Measurements from ENCODE around the gene DHX9.
A peak's percentile ranks its signal among the peaks of the same experiment; 100 is the strongest.

Gene DHX9

DNA sequence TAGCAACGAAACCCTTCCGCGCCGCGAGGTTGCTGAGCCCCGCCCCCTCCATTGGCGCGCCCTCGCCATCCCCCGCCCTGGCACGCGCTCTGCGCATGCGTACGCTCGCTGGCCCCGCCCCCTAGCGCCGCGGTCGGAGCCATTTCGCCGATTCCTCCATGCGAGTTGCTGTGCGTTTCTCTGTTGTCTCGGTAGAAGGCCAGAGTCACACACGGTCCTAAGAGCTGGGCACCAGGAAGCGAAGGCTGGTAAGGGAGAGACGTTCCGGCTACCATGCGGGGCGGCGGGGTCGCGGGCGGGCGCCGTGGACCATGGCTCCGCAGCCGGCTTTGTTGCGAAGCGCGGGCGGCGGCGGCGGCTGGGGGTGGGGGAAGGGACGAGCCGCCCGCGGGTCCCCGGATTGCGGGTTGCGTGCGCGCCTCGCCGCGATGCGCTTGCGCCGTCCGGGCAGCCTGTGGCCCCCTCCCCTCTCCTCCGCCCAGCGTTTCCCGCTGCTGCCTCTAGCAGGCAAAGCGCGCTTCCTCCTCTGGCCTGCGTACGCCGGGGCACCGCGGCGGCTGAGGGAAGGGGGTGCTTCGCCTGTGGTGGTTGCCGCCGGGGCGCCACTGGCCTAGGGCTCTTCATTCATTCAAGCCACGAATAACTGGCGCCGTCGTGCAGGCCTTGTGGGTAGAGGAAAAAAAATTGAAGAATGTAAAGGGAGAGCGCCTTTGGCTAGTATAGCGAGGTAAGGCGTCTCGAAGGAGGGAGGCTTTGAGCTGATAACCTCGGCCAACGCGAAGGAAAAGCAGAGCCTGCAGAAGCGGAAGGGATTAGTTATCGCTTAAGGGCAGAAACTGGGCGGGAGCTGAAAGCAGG lies at the start of gene DHX9:
Gene DHX9, plus strand, starts transcription at position 139 of the 858 bp plus-strand sequence. CDS start 3,220 bp downstream, outside the sequence.
- H3K27ac ChIP-seq = peak within 1 kb of the TSS; percentile 91
- peak; percentile 38 for TF ChIP-seq CTCF (conservative IDR thresholded peaks at IDR 0.05)

DNA sequence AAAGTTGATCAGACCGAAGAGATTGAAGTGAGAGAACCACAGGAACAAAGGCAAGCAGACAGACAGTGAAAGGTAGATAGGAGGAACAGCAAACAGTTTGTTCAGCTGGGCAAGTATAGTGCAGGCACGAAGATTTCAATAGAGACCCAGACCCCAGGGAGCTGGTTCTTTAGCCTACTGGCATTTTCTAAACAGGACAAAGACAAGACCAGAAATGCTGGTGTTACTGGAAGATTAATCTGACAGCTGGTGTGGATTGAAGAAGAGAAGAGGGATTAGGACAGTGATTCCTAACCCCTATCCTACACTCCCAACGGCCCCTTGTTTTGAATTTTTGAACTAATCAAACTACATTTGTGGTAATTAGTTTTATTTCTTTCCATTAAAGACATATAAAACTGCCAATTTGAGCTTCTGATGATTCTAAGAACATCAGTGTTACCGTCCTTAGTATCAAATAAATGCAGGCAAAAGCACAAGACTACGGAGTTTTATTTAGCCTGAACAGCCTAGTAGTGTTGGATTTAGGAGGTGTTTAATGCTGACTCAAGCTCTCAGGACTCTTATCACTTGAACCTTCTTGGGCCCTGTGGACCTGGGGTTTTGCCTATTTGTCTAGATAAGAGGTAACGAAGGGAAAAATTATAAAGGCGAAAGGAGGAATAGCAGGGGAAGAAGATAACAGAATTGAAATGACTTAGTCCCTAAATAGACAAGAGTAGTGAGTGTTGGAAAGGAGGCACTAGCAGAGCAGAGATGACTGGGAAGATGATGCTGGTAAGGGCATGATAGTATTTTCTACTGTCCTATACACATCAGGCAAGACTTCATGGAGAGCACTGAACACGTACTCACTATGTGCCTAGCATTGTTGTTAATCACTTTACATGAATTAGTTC lies 47.6 kb upstream of the DHX9 start:
- TF ChIP-seq CTCF (conservative IDR thresholded peaks at IDR 0.05) = no peak
- no peak overlapping the region for H3K27ac ChIP-seq

- no peak for TF ChIP-seq CTCF (conservative IDR thresholded peaks at IDR 0.05)
- H3K27ac ChIP-seq = no peak overlapping the region
Measured at GRCh38 chr1:182794091-182794490, 45.1 kb upstream of the DHX9 start.

GRCh38 chr1:182794676-182795201 lies 44.4 kb upstream of the DHX9 start:
- no peak for TF ChIP-seq CTCF (conservative IDR thresholded peaks at IDR 0.05)
- H3K27ac ChIP-seq = no peak overlapping the region

- H3K27ac ChIP-seq = no peak overlapping the region
- no peak for TF ChIP-seq CTCF (conservative IDR thresholded peaks at IDR 0.05)
Measured at GRCh38 chr1:182795563-182796228, 43.5 kb upstream of the DHX9 start.

DNA sequence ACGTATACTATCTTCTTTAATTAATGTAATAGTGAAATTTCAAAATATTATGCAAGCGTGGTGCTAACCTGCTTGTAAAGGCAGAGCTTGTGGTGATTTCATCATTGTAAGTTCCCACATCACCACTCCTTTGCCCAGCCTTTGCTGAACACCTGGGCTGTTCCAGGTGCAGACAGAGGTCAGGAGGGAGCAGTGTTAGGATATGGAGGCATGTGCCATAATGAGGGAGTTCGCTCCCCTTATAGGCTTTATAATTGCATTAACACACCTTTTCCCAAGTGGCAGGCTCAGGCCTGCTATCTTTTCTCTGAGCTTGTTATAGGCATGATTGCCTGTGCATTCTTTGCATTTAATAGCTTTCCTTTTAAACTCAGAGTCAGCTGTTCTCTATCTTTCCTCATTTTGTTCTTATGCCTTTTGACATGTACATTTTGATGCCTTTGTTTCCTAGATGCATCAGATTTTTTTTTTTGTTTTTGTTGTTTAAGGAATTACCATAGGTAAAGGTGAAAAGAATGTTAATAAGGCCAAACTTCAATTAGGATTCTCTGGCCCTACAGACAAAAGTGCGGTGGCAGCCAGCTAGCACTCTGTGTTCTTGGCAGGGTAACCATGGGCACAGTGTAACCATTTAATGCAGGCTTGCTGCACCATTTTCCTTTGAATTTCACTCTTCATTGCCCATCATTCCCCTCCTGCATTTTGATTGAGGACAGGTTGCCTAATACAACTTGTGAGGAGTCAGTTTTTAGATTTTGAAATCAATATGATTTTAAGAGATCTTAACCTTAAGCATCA lies 36.9 kb upstream of the DHX9 start:
- no peak overlapping the region for H3K27ac ChIP-seq
- TF ChIP-seq CTCF (conservative IDR thresholded peaks at IDR 0.05) = no peak
